ENCODE data around the gene CILP2. TPM values are rescaled to one million over a fixed set of nuclear protein-coding genes. Genes with fewer than 3 reads are reported as not detected.

Gene CILP2
- total and polyA plus RNA-seq, 2 experiments from 2014 or later, result 4.0 to 21.6 TPM

GRCh38 chr19:19513682-19514081 is 24.4 kb upstream of the CILP2 start (continued):
- TF ChIP-seq, protein P1, sequence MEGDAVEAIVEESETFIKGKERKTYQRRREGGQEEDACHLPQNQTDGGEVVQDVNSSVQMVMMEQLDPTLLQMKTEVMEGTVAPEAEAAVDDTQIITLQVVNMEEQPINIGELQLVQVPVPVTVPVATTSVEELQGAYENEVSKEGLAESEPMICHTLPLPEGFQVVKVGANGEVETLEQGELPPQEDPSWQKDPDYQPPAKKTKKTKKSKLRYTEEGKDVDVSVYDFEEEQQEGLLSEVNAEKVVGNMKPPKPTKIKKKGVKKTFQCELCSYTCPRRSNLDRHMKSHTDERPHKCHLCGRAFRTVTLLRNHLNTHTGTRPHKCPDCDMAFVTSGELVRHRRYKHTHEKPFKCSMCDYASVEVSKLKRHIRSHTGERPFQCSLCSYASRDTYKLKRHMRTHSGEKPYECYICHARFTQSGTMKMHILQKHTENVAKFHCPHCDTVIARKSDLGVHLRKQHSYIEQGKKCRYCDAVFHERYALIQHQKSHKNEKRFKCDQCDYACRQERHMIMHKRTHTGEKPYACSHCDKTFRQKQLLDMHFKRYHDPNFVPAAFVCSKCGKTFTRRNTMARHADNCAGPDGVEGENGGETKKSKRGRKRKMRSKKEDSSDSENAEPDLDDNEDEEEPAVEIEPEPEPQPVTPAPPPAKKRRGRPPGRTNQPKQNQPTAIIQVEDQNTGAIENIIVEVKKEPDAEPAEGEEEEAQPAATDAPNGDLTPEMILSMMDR (conservative IDR thresholded peaks at IDR 0.05; ENCODE audit: low read depth in 2 of 2), result no peak
- no peak for TF ChIP-seq STAT1 (IDR thresholded peaks at IDR 0.05; ENCODE audit: unreplicated experiment)
- TF ChIP-seq ZNF331 (CRISPR knock-in tag; IDR thresholded peaks at IDR 0.05; ENCODE audit: low read depth), result no peak

DNA sequence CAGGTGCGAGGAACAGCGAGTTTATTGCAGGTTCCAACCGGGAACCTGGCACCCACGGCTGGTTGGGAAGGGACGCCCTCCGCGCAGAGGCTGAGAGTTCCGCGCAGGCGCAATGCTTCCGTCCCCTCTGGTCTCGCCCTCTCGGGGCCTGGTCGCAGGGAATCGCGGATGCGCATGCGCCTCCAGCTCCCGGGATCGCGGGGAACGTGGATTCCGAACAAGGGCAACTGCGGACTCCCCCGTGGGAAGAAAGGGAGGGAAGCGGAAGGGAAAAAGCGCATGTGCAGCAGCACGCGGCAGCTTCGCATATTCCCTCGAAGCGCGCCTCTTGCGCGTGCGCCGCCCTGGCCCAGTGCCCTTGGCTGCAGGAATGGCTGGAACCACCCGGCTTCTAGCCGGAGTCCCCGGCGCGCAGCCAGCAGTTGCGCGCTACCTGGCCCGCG is 23.8 kb upstream of the CILP2 start:
- no peak overlapping the region for H3K4me3 ChIP-seq
- ATAC-seq (no peak; the same call in 2 of the 3 replicates), DNase-seq (ENCODE audit: low spot score) (no peak)
- Mint-ChIP-seq H3K4me1 (peaks cover 7% of the 10 kb centered on the region; the same call in 2 of the 3 replicates), H3K27me3 (ENCODE audit: insufficient read depth, low read depth, poor library complexity) (peaks cover 18% of the 10 kb centered on the region), H3K4me3 (peak overlapping the region; percentile 33; the same call in 1 of the 3 replicates), H3K36me3 (ENCODE audit: low read depth) (peaks cover 13% of the 10 kb centered on the region), H3K27ac (no peak overlapping the region), H3K9me3 (no peaks in the 10 kb centered on the region; the same call in 2 of the 3 replicates)
- H3K9me2 ChIP-seq (ENCODE audit: insufficient read depth), result no peaks in the 10 kb centered on the region
- no peak overlapping the region for H3K27ac ChIP-seq (ENCODE audit: low read depth)
- H3K36me3 ChIP-seq (ENCODE audit: insufficient read depth), result no peaks in the 10 kb centered on the region
- no peaks in the 10 kb centered on the region for H3K27me3 ChIP-seq (ENCODE audit: insufficient read depth)
- peaks cover 27% of the 10 kb centered on the region for H3K79me2 ChIP-seq (replicated peaks; ENCODE audit: insufficient read depth)
- no peak overlapping the region for H2AFZ ChIP-seq
- H3K4me1 ChIP-seq (ENCODE audit: insufficient read depth), result no peaks in the 10 kb centered on the region; the same call in 1 of the 2 replicates
- H3F3A ChIP-seq (replicated peaks; ENCODE audit: low read depth), result 0 out of 2 replicates have a peak, but pooled peaks cover 8% of the 10 kb centered on the region
- 0 out of 2 replicates have a peak, but pooled peaks cover 8% of the 10 kb centered on the region for H4K20me1 ChIP-seq (replicated peaks; ENCODE audit: insufficient read depth)
- H3K4me2 ChIP-seq, result no peak overlapping the region
- TF ChIP-seq ZNF331 (CRISPR knock-in tag; IDR thresholded peaks at IDR 0.05; ENCODE audit: low read depth) (no peak), ETS1 (IDR thresholded peaks at IDR 0.05) (no peak), STAT1 (IDR thresholded peaks at IDR 0.05; ENCODE audit: unreplicated experiment) (no peak), POLR2AphosphoS5 (IDR thresholded peaks at IDR 0.05; ENCODE audit: low read depth) (no peak), EZH2 (IDR thresholded peaks at IDR 0.05; ENCODE audit: low read depth, unreplicated experiment) (no peak), EZH2phosphoT487 (IDR thresholded peaks at IDR 0.05; ENCODE audit: unreplicated experiment) (no peak), NANOG (IDR thresholded peaks at IDR 0.05; ENCODE audit: borderline replicate concordance) (no peak), JUNB (IDR thresholded peaks at IDR 0.05; ENCODE audit: unreplicated experiment) (no peak), CREB1 (CRISPR knock-in tag; IDR thresholded peaks at IDR 0.05; ENCODE audit: low read depth) (no peak), ZNF114 (CRISPR knock-in tag; IDR thresholded peaks at IDR 0.05) (no peak)
- TF ChIP-seq, protein P2, sequence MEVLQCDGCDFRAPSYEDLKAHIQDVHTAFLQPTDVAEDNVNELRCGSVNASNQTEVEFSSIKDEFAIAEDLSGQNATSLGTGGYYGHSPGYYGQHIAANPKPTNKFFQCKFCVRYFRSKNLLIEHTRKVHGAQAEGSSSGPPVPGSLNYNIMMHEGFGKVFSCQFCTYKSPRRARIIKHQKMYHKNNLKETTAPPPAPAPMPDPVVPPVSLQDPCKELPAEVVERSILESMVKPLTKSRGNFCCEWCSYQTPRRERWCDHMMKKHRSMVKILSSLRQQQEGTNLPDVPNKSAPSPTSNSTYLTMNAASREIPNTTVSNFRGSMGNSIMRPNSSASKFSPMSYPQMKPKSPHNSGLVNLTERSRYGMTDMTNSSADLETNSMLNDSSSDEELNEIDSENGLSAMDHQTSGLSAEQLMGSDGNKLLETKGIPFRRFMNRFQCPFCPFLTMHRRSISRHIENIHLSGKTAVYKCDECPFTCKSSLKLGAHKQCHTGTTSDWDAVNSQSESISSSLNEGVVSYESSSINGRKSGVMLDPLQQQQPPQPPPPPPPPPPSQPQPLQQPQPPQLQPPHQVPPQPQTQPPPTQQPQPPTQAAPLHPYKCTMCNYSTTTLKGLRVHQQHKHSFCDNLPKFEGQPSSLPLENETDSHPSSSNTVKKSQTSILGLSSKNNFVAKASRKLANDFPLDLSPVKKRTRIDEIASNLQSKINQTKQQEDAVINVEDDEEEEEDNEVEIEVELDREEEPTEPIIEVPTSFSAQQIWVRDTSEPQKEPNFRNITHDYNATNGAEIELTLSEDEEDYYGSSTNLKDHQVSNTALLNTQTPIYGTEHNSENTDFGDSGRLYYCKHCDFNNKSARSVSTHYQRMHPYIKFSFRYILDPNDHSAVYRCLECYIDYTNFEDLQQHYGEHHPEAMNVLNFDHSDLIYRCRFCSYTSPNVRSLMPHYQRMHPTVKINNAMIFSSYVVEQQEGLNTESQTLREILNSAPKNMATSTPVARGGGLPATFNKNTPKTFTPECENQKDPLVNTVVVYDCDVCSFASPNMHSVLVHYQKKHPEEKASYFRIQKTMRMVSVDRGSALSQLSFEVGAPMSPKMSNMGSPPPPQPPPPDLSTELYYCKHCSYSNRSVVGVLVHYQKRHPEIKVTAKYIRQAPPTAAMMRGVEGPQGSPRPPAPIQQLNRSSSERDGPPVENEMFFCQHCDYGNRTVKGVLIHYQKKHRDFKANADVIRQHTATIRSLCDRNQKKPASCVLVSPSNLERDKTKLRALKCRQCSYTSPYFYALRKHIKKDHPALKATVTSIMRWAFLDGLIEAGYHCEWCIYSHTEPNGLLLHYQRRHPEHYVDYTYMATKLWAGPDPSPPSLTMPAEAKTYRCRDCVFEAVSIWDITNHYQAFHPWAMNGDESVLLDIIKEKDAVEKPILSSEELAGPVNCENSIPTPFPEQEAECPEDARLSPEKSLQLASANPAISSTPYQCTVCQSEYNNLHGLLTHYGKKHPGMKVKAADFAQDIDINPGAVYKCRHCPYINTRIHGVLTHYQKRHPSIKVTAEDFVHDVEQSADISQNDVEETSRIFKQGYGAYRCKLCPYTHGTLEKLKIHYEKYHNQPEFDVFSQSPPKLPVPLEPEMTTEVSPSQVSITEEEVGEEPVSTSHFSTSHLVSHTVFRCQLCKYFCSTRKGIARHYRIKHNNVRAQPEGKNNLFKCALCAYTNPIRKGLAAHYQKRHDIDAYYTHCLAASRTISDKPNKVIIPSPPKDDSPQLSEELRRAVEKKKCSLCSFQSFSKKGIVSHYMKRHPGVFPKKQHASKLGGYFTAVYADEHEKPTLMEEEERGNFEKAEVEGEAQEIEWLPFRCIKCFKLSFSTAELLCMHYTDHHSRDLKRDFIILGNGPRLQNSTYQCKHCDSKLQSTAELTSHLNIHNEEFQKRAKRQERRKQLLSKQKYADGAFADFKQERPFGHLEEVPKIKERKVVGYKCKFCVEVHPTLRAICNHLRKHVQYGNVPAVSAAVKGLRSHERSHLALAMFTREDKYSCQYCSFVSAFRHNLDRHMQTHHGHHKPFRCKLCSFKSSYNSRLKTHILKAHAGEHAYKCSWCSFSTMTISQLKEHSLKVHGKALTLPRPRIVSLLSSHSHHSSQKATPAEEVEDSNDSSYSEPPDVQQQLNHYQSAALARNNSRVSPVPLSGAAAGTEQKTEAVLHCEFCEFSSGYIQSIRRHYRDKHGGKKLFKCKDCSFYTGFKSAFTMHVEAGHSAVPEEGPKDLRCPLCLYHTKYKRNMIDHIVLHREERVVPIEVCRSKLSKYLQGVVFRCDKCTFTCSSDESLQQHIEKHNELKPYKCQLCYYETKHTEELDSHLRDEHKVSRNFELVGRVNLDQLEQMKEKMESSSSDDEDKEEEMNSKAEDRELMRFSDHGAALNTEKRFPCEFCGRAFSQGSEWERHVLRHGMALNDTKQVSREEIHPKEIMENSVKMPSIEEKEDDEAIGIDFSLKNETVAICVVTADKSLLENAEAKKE (CRISPR knock-in tag; IDR thresholded peaks at IDR 0.05), result no peak
- TF ChIP-seq, protein P1 (conservative IDR thresholded peaks at IDR 0.05; ENCODE audit: low read depth in 2 of 2), result no peak

Data from GM23338 (cell line).